Glutamatergic neuron (in vitro differentiated cells): ENCODE data around the gene PLPPR1. TPM values are rescaled to one million over a fixed set of nuclear protein-coding genes. Genes with fewer than 3 reads are reported as not detected.

ENCODE experiments used
- DNase-seq: peaks from one replicate; pipeline ENCODE4 v3.0.0; 2022
- H3K27ac Mint-ChIP-seq: one replicate; pipeline ENCODE4 v1.8.0; 2020; ENCODE audit warnings: mild to moderate bottlenecking, mixed read lengths, inconsistent platforms; ENCODE audit not compliant: unreplicated experiment
- H3K27me3 Mint-ChIP-seq: one replicate; pipeline ENCODE4 v1.8.0; 2020; ENCODE audit warnings: mild to moderate bottlenecking, moderate library complexity, mixed read lengths, inconsistent platforms; ENCODE audit not compliant: unreplicated experiment
- H3K36me3 Mint-ChIP-seq: one replicate; pipeline ENCODE4 v1.8.0; 2020; ENCODE audit warnings: mild to moderate bottlenecking, mixed read lengths, inconsistent platforms; ENCODE audit not compliant: unreplicated experiment
- H3K4me1 Mint-ChIP-seq: one replicate; pipeline ENCODE4 v1.8.0; 2020; ENCODE audit warnings: mild to moderate bottlenecking, low read depth, mixed read lengths, inconsistent platforms; ENCODE audit not compliant: unreplicated experiment
- H3K4me3 Mint-ChIP-seq: one replicate; pipeline ENCODE4 v1.8.0; 2020; ENCODE audit warnings: mild to moderate bottlenecking, mixed read lengths, inconsistent platforms; ENCODE audit not compliant: unreplicated experiment
- H3K9me3 Mint-ChIP-seq: one replicate; pipeline ENCODE4 v1.8.0; 2020; ENCODE audit warnings: mild to moderate bottlenecking, moderate library complexity, mixed read lengths, inconsistent platforms; ENCODE audit not compliant: unreplicated experiment
- total RNA-seq: library from RNA; stranded (reverse); fragmentation: NEBNext Ultra II Directional; extraction: Animal tissue kit (Norgen Biotek cat#: 25700); gene quantifications from one replicate; pipeline ENCODE4 v1.2.1, GENCODE V29; 2021; ENCODE audit not compliant: unreplicated experiment
- TF ChIP-seq, protein P1 (sequence below): fragments of 200-600 bp; sonication (generic); IDR thresholded peaks from one replicate; pipeline ENCODE4 v1.5.0; 2021; ENCODE audit not compliant: partially characterized antibody, unreplicated experiment

The PLPPR1 gene
- total RNA-seq, 1 donor from 2014 or later: 7.4 TPM

- H3K36me3 Mint-ChIP-seq: no peaks in the 10 kb centered on the region
- DNase-seq: no peak
- H3K4me3 Mint-ChIP-seq: no peak overlapping the region
- no peak overlapping the region for H3K27ac Mint-ChIP-seq
- H3K27me3 Mint-ChIP-seq: peaks cover 4% of the 10 kb centered on the region
- peaks cover 3% of the 10 kb centered on the region for H3K9me3 Mint-ChIP-seq
- TF ChIP-seq, protein P1, sequence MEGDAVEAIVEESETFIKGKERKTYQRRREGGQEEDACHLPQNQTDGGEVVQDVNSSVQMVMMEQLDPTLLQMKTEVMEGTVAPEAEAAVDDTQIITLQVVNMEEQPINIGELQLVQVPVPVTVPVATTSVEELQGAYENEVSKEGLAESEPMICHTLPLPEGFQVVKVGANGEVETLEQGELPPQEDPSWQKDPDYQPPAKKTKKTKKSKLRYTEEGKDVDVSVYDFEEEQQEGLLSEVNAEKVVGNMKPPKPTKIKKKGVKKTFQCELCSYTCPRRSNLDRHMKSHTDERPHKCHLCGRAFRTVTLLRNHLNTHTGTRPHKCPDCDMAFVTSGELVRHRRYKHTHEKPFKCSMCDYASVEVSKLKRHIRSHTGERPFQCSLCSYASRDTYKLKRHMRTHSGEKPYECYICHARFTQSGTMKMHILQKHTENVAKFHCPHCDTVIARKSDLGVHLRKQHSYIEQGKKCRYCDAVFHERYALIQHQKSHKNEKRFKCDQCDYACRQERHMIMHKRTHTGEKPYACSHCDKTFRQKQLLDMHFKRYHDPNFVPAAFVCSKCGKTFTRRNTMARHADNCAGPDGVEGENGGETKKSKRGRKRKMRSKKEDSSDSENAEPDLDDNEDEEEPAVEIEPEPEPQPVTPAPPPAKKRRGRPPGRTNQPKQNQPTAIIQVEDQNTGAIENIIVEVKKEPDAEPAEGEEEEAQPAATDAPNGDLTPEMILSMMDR: no peak
- H3K4me1 Mint-ChIP-seq: no peaks in the 10 kb centered on the region
Observed at GRCh38 chr9:101333490-101333889, 305.0 kb downstream of the PLPPR1 start.

GRCh38 chr9:101333926-101334702, 305.6 kb downstream of the PLPPR1 start:
- H3K9me3 Mint-ChIP-seq: peaks cover 1% of the 10 kb centered on the region
- no peak overlapping the region for H3K27ac Mint-ChIP-seq

GRCh38 chr9:101336091-101336490, 307.6 kb downstream of the PLPPR1 start:
- H3K36me3 Mint-ChIP-seq: no peaks in the 10 kb centered on the region
- no peak overlapping the region for H3K27ac Mint-ChIP-seq
- H3K4me1 Mint-ChIP-seq: no peaks in the 10 kb centered on the region
- no peak for DNase-seq
- TF ChIP-seq, protein P1: no peak
- peaks cover 1% of the 10 kb centered on the region for H3K9me3 Mint-ChIP-seq
- peaks cover 4% of the 10 kb centered on the region for H3K27me3 Mint-ChIP-seq
- H3K4me3 Mint-ChIP-seq: no peak overlapping the region

More at GRCh38 chr9:101333926-101334702, 305.6 kb downstream of the PLPPR1 start:
- Mint-ChIP-seq H3K4me1 (no peaks in the 10 kb centered on the region), H3K4me3 (no peak overlapping the region), H3K27me3 (peaks cover 4% of the 10 kb centered on the region), H3K36me3 (no peaks in the 10 kb centered on the region)
- TF ChIP-seq, protein P1: no peak
- no peak for DNase-seq

DNA sequence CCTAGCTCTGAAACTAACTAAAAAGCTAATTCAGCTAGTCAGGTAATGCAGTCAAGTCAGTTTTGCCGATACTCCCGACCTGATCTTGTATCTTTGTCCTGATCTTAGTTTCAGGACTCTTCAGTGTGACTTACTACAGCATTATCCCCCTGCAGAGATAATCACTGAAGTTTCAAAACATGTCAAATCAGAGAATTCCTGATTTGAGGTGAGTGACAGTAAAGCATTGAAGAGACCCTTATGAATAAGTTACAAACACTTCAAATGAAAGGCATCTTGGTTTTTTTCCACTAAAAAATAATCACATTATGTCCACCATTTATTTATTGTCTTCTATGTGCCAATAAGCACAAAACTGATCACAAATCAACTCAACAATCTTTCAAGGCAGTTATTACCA, 308.7 kb downstream of the PLPPR1 start:
- peaks cover 1% of the 10 kb centered on the region for H3K9me3 Mint-ChIP-seq

GRCh38 chr9:101341958-101342357, 313.4 kb downstream of the PLPPR1 start:
- TF ChIP-seq, protein P1: no peak
- DNase-seq: no peak
- H3K4me1 Mint-ChIP-seq: no peaks in the 10 kb centered on the region
- no peaks in the 10 kb centered on the region for H3K36me3 Mint-ChIP-seq
- H3K4me3 Mint-ChIP-seq: no peak overlapping the region
- H3K27ac Mint-ChIP-seq: no peak overlapping the region
- H3K9me3 Mint-ChIP-seq: no peaks in the 10 kb centered on the region
- H3K27me3 Mint-ChIP-seq: peaks cover 1% of the 10 kb centered on the region

More for the DNA sequence above, 308.7 kb downstream of the PLPPR1 start:
- no peak for DNase-seq
- Mint-ChIP-seq H3K27me3 (peaks cover 4% of the 10 kb centered on the region), H3K4me3 (no peak overlapping the region), H3K27ac (no peak overlapping the region), H3K4me1 (no peaks in the 10 kb centered on the region), H3K36me3 (no peaks in the 10 kb centered on the region)
- TF ChIP-seq, protein P1: no peak
